ENCODE results near the gene PRKAR1B. TPM values are rescaled to one million over a fixed set of nuclear protein-coding genes. Genes with fewer than 3 reads are reported as not detected.

Gene PRKAR1B
- total RNA-seq, 1 experiment from 2014 or later, result 43.3 TPM

DNA sequence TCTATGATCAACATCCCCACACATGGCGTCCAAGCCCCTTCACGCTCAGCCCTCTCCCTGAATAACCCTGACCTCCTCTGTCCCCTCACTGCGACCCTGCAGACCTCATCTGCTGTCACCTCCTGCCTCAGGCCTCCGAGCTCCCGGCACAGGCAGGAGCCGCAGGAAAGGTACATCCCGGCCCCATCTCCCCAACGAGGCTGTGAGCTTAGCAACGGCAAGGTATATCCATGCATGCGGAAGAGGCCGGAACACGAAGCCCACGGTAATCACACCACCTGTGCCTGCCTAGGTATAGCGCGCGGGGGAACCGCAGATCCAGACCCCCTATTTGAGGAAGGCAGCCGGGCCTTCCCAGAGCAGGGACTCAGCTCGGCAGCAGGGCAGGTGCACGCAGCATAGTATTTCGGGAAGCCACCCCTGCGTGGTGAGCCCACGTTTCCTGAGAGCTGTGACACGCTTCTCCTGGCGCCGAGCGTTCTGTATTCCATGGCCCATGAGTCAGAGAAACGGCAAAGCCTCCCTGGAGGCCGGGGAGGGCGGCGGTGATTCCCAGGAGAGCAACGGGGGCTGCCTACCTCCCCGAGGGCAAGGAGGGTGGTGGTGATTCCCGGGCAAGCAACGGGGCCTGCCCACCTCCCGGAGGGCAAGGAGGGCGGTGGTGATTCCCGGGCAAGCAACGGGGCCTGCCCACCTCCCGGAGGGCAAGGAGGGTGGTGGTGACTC, 50.7 kb downstream of the PRKAR1B start:
- no peak overlapping the region for H2AFZ ChIP-seq (ENCODE audit: low read length)
- no peaks in the 10 kb centered on the region for H3K27me3 ChIP-seq (ENCODE audit: insufficient read depth, low read length)
- H3K9ac ChIP-seq (ENCODE audit: extremely low read depth, insufficient read length, low read length), result no peak overlapping the region
- H3K23me2 ChIP-seq (ENCODE audit: insufficient read length, low read depth, low read length, poor library complexity, severe bottlenecking), result no peaks in the 10 kb centered on the region
- H3K4me2 ChIP-seq (ENCODE audit: insufficient read depth, insufficient read length, low read length), result no peak overlapping the region
- no peaks in the 10 kb centered on the region; the same call in 1 of the 2 replicates for H3K27me3 Mint-ChIP-seq (ENCODE audit: low read depth)
- no peak overlapping the region for H4K91ac ChIP-seq (ENCODE audit: insufficient read length, low read depth, low read length)
- H3T11ph ChIP-seq (ENCODE audit: low read length), result no peak overlapping the region
- H3K56ac ChIP-seq (ENCODE audit: insufficient read length, low read depth, low read length), result no peak overlapping the region
- no peak overlapping the region for H2AK5ac ChIP-seq (ENCODE audit: insufficient read length, low read length)
- no peak overlapping the region for H3K23ac ChIP-seq (ENCODE audit: insufficient read length, low read depth, low read length)
- H3K4me1 Mint-ChIP-seq, result no peaks in the 10 kb centered on the region
- H2BK120ac ChIP-seq (ENCODE audit: low read depth, low read length, poor library complexity, severe bottlenecking), result no peak overlapping the region
- no peak overlapping the region for H2BK20ac ChIP-seq (ENCODE audit: low read depth, low read length, poor library complexity, severe bottlenecking)
- H3K27ac ChIP-seq (ENCODE audit: insufficient read length, low read depth, low read length), result no peak overlapping the region
- no peak for DNase-seq
- peaks cover 0 to 8% of the 10 kb centered on the region in 2 experiments; a peak in 3 of 5 replicates for H3K9me3 Mint-ChIP-seq
- H3K4me1 ChIP-seq (ENCODE audit: insufficient read depth, low read length), result no peaks in the 10 kb centered on the region
- H3K79me2 ChIP-seq (ENCODE audit: insufficient read depth, low read length), result no peaks in the 10 kb centered on the region
- no peak overlapping the region for H4K8ac ChIP-seq (replicated peaks; ENCODE audit: insufficient read length, low read depth, low read length)
- H2BK15ac ChIP-seq (ENCODE audit: low read depth, low read length), result no peak overlapping the region
- H3K9me3 ChIP-seq (ENCODE audit: control insufficient read depth, low read depth, low read length), result no peaks in the 10 kb centered on the region
- no CpG with 5 or more reads among the region's 40 CpGs for WGBS (ENCODE audit: extremely low coverage, insufficient read length, low lambda C conversion rate)
- H4K5ac ChIP-seq (ENCODE audit: insufficient read length, low read depth, low read length), result no peak overlapping the region
- H3K14ac ChIP-seq (ENCODE audit: insufficient read depth, low read length), result no peak overlapping the region; the same call in 1 of the 2 replicates
- TF ChIP-seq, protein P1, sequence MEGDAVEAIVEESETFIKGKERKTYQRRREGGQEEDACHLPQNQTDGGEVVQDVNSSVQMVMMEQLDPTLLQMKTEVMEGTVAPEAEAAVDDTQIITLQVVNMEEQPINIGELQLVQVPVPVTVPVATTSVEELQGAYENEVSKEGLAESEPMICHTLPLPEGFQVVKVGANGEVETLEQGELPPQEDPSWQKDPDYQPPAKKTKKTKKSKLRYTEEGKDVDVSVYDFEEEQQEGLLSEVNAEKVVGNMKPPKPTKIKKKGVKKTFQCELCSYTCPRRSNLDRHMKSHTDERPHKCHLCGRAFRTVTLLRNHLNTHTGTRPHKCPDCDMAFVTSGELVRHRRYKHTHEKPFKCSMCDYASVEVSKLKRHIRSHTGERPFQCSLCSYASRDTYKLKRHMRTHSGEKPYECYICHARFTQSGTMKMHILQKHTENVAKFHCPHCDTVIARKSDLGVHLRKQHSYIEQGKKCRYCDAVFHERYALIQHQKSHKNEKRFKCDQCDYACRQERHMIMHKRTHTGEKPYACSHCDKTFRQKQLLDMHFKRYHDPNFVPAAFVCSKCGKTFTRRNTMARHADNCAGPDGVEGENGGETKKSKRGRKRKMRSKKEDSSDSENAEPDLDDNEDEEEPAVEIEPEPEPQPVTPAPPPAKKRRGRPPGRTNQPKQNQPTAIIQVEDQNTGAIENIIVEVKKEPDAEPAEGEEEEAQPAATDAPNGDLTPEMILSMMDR (conservative IDR thresholded peaks at IDR 0.05), result no peak
- H3K18ac ChIP-seq (ENCODE audit: insufficient read length, low read depth, low read length), result no peak overlapping the region
- H3K36me3 Mint-ChIP-seq (ENCODE audit: insufficient read depth in 1 of 3, low read depth in 3 of 3), result peaks cover 52 to 74% (median 56%) of the 10 kb centered on the region in 3 experiments
- H2BK5ac ChIP-seq (ENCODE audit: insufficient read length, low read length), result no peak overlapping the region
- no peak overlapping the region for H3K4ac ChIP-seq (ENCODE audit: low read depth, low read length)
- no peak overlapping the region for H3K4me3 Mint-ChIP-seq
- H4K20me1 ChIP-seq (ENCODE audit: control insufficient read depth, insufficient read depth, insufficient read length), result no peaks in the 10 kb centered on the region
- H3K27ac Mint-ChIP-seq, result no peak overlapping the region
- H3K79me1 ChIP-seq (ENCODE audit: insufficient read depth, low read depth, low read length, poor library complexity, severe bottlenecking), result no peaks in the 10 kb centered on the region
- no peak overlapping the region for H2BK12ac ChIP-seq (ENCODE audit: insufficient read length, low read depth, low read length)
